GM18505 (cell line): ENCODE data around the gene QPCT.
"Not testable (repeated sequence)": the region's sequence is repeated elsewhere in the genome, so short reads cannot be mapped to it uniquely, and the experiment has no call there.

Experiments used
- ATAC-seq: cut with Tn5 transposase; IDR thresholded peaks from one replicate; pipeline ENCODE4 v1.9.1; 2021; ENCODE audit not compliant: unreplicated experiment
- POLR2A ChIP-seq: IDR thresholded peaks from 4 replicates; pipeline ENCODE4 v1.6.1; 2011; ENCODE audit warnings: borderline replicate concordance; ENCODE audit not compliant: insufficient read depth, insufficient read length; ENCODE audit errors: extremely low read depth

Gene QPCT

DNA sequence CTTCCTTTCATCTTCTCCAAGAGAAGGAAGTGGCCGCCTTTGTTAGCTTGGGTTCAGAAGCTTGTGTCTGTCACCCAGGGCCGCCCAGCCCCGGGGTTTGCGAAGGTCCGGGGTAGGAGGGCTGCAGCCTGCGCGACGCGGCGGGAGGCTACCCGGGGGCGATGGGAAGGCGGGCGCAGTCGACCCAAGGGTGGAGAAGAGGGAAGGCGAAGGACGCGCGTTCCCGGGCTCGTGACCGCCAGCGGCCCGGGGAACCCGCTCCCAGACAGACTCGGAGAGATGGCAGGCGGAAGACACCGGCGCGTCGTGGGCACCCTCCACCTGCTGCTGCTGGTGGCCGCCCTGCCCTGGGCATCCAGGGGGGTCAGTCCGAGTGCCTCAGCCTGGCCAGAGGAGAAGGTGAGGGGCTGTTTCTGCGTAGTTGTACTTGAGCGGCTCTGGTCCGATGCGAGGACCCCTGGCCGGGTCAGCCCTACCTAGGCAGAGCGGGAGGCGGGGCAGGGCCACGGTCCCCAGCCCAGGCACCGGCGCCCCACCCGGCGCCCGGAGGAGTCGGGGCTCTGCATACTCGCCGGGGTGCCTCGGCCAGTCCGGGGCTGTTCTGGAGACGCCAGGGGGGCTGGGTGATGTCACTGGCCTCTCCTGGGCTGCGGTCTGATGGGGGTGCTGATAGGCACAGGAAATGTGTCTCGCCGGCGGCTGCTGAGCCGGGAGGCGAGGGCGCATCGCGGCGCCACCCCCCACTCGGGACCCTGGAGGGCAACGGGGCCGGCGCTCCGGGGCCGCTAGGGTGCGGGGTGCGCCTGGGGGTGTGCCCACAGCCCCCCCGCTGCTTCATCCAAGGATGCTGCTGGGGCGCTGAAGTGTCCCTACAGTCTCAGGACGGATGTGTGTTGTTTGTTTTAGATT, at the start of gene QPCT:
TSS of gene QPCT (plus strand) at position 178 of the 909 bp plus-strand sequence. CDS start at position 280, 102 bp downstream.
- no peak for ATAC-seq
- no peak for TF ChIP-seq POLR2A

DNA sequence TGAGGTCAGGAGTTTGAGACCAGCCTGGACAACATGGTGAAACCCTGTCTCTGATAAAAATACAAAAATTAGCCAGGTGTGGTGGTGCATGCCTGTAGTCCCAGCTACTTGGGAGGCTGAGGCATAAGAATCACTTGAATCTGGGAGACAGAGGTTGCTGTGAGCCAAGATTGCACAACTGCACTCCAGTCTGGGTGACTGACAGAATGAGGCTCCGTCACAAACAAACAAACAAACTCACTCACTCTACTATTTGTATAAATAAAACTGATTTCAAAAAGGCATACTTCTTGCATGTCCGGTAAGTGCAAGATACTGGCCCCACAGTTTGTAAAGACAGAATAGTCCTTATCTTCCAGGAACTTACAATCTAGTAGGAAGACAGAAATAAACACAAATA, 49.6 kb upstream of the QPCT start:
- ATAC-seq: not testable (repeated sequence)

DNA sequence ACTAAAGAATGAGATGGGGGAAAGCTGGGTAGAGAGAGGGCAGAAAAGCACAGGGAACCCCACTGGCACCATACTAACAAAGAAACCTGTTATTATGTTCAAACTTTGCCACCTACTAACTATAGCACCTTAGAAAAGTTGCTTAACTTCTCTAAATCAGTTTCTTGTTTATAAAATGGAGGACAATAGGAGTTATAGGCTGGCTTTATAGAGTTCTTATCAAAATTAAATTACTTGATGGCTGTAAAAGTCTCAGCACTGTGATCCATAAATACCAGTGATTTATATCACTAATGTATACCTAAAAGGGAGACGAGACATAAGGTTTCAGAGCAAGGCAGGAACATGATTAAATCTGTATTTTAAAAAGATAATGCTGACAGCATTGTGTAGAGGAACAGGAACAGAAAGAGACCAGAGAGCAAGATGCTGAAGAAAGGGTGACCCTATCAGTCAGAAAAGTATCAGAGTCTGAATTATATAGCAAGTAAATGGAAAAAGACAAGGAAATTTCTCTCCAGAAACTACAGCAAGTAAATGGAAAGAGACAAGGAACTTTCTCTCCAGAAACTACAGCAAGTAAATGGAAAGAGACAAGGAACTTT, 48.9 kb upstream of the QPCT start:
- ATAC-seq: no peak
- no peak for TF ChIP-seq POLR2A

DNA sequence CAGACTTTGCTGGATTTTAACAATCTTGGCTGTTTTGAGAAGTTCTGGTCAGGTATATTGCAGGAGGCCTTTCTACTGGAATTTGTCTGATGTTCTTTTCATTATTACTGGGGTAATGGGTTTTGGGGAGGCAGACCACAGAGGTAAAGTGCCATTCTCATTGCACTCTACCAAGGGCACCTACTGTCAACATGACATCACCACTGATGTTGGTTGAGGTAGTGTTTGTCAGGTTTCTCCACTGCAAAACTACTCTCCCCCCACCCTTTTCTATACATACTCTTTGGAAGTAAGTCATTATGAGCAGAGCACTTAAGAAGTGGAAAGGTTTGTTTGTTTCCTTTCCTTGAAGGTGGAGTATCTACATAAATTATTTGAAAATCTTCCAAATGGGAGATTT, 46.8 kb upstream of the QPCT start:
- no peak for TF ChIP-seq POLR2A

DNA sequence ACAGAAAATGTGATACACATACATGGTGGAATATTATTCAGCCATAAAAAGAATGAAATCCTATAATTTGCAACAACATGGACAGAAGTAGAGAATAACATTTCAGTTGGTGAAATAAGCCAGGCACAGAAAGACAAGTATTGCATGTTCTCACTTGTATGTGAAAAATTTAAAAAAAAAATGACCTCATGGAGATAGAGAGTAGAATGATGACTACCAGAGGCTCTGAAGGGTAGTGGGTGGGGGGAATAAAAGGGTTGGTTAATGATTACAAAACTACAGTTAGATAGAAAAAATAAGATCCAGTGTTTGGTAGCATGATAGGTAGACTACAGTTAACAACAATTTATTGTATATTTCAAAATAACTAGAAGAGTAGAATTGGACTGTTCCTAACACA, 44.3 kb upstream of the QPCT start:
- ATAC-seq: no peak
- no peak for TF ChIP-seq POLR2A

More for the DNA sequence above, 46.8 kb upstream of the QPCT start:
- ATAC-seq: no peak

DNA sequence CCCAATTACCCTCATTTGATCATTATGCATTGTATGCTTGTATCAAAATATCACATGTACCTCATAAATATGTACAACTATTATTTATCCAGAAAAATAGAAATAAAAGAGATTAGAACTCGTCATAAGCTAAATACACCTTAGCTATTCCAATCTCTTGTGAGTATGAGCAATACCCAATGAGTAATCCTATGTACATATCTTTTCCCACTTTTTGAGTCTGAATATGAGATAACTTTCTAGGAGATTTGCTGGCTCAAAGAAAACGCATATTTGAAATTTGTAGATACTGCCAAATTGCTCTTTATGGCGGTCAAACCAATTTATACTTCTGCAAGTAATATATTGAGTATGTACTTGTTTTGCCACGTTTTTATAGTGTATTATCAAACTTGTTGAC, 43.9 kb upstream of the QPCT start:
- TF ChIP-seq POLR2A: no peak
- ATAC-seq: no peak

DNA sequence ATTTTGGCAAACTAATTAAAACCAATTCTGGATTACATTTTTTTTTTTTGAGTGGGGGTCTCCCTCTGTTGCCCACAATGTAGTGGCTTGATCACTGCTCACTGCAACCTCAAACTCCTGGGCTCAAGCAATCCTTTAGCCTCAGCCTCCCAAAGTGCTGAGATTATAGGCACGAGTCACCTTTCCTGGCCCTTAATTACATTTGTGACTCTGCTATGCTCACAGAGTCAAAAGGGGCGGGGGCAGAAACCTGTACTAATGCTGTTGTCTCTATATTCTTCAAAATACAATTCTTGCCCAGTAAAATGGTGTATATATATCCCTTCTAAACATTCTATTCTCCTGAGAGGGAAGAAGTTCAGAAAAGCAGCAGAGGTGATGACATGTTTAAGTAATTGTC, 43.0 kb upstream of the QPCT start:
- no peak for ATAC-seq
- no peak for TF ChIP-seq POLR2A

DNA sequence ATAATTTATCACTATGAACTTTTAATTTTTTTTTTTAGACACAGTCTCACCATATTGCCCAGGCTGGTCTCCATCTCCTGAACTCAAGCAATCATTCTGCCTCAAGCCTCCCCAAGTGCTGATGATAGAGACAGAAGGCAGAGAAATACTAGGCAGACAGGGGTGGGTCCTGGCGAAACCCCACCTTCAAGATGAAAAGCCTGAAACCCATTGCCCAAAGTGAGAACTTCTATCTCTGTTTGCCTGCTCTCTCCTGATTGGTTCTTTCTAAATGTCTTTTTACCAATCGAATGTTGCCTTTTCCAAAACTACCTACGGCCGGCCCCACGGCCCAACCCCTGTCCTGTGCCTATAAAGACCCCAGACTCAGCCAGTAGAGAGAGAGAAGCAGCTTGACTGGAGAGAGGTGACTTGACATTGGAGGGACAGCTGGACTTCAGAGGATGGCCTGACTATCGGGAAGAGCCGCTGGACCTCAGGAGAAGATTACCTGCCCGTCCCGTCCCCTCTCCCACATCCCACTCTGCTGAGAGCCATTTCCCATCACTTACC, 41.7 kb upstream of the QPCT start:
- no peak for TF ChIP-seq POLR2A
- no peak for ATAC-seq

DNA sequence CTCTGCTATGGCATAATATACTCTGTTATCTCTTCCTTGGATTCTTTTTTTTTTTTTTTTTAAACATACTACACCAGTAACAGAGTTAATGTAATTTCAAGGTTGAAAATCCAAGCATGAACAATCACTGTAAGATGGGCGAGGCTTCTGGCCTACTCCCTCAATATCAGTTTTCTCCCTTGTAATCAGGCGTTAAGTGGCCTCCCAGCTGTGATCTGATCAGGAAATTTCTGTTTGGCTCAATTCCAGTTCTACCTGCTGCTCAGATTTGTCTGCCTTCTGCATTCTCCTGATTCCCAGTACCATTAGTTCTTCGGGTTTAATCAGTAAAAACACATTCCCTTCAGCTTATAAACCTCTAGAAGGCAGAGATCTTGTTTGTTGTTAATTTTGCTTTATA, 38.4 kb upstream of the QPCT start:
- no peak for ATAC-seq
- TF ChIP-seq POLR2A: no peak

DNA sequence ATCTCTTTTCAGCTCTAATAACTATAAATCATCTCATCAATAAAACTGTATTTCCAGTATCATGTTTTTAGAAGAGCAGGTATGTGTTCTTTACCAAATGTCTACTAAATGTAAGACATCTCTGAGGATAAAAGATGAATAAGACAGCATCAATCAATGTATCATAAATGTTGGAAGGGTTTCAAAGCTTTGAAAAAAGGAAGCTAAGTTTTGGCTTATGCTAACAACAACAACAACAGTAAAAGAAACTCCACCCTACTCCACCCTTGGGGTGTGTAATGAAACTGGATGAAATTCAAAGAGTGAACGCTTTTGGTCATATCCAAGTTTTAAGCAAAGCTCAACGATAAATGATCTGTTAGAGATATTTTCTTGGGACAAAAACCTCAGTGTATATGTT, 36.9 kb upstream of the QPCT start:
- no peak for TF ChIP-seq POLR2A
- ATAC-seq: no peak

DNA sequence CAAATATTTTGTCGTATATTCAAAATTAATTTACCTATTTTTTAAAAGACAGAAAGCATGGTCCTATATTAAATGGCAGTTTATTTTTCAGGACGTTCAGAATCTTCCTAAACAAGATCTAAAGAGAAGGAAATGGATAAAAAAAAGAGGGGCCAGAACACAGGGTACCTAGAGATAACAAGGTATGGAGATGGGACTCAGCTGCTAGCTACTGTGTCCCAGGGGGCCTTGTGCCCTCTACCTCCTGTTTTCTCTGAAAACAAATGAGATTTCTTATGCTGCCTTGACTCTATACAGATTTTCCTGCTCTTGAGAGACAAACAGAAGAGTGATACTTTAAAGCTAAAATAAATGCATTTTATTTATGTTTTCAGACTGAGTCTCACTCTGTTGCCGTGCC, 29.1 kb upstream of the QPCT start:
- TF ChIP-seq POLR2A: no peak
- no peak for ATAC-seq

DNA sequence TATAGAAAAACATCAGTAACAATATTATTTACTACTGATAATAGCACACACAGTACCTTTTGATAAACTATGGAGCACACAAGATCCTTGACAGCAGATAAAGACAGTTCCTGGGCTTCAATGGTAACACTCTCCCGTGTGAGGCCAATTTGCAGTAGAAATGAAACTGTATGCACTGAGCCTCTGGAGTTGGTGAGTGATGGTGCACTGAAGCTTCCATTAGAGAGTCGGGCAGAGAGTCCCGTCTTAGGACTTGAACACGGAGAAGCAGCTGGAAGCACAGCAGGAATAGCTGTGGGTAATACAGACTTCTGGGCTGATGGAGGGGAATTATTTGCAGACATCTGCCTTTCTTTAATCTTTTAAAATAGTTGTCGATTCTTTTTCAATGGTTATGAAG, 28.2 kb upstream of the QPCT start:
- no peak for ATAC-seq
- TF ChIP-seq POLR2A: no peak

DNA sequence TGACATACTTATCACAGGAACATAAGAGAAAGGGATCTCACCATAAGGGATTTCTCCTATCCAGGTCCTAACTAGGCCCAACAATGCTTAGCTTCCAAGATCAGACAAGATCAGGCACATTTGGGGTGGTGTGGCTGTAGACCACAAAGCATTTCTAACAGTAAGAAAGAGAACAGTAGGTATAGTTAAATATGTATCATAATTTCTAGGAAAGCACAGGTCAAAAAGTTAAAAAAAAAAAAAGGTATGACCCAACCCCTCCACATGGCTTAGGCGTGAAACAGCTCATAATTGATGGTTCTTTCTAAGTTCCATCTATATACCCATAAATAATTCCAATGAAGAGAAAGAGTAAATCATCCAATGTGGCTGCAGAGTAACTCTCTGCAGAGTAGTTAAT, 26.7 kb upstream of the QPCT start:
- no peak for TF ChIP-seq POLR2A
- no peak for ATAC-seq

DNA sequence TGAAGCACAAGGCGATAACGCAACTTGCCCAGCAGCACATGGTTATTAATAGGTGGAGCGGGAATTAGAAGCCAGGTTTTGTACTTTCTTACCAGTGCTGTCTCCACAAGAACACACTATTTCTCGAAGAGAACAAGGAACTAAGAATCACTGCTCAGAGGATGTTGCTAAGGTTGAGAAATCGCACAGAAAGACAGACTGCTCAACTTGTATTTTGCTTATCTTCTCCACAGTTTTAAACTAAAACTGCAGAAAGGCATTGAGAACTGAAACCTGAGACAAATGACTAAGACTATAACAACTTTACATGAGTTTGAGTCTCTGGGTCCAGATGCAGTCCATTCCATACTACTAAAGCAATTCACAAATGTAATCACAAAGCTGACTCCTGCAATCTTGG, 26.0 kb upstream of the QPCT start:
- TF ChIP-seq POLR2A: no peak
- peak; percentile 79 for ATAC-seq
